ENCODE measurements around the gene EPN1. TPM values are rescaled to one million over a fixed set of nuclear protein-coding genes. Genes with fewer than 3 reads are reported as not detected.
A peak's percentile ranks its signal among the peaks of the same experiment; 100 is the strongest.

The EPN1 gene
- total and polyA plus RNA-seq, 9 of the 15 experiments (the other 6 are each of a cell fraction or from before 2014, with no cell fraction given), result 0.08 to 138 (median 12.7) TPM

DNA sequence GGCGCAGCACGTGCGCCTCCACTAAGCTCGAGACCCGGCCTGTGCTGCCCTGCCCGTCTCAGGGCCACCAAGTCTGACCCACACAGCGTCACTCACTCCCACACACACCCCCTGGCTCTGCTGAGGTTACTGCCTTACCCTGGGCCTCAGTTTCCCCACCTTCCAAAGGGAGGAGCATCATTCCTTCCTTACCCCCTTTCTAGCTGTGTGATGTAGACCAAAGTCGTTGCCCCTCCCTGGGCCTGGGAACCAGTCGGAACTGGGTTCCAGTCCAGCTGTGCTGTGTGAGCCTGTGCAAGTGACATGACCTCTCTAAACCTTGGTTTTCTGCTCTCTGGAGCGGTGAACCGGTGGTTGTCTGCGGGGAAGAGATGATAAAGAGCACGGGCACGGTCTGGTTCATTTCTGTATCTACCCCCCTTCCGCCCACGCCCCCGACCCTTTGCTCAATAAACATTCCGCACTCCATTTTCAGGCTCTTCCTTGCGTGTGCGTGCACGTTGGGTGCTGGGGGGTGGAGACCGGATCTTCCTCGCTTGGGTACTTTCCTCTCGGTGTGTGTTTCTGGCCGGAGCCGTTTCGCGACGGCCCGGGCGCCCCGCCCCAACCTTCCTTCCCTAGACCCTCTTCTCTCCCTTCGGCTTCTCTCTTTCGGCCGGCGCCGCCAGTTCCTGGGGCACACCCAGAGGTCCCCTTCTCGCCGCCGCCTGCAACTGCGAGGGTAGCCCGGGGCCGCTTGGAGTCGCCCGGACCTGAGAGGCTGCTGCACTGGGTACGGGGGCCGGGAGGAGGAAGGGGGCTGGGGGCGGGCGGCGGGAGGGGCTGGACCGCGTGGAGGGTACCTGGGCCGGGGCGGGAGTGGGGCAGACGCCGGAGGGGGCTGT lies 31.8 kb upstream of the EPN1 start, which contains the start of gene ZNF581 (continued):
- TF ChIP-seq CSDE1 (IDR thresholded peaks at IDR 0.05), result no peak
- no peak; the same call in 1 of the 2 replicates for TF ChIP-seq MYNN (IDR thresholded peaks at IDR 0.05)
- TF ChIP-seq MYNN (CRISPR knock-in tag; IDR thresholded peaks at IDR 0.05), result no peak
- no peak for TF ChIP-seq BCL6 (CRISPR knock-in tag; IDR thresholded peaks at IDR 0.05)
- peak; percentile 87 for TF ChIP-seq POLR2G (IDR thresholded peaks at IDR 0.05; ENCODE audit: low read depth, low read length)
- TF ChIP-seq ZNF766 (CRISPR knock-in tag; conservative IDR thresholded peaks at IDR 0.05), result no peak
- peak; percentile 19; the same call in 1 of the 2 replicates for TF ChIP-seq L3MBTL2 (IDR thresholded peaks at IDR 0.05)
- TF ChIP-seq, protein P1, sequence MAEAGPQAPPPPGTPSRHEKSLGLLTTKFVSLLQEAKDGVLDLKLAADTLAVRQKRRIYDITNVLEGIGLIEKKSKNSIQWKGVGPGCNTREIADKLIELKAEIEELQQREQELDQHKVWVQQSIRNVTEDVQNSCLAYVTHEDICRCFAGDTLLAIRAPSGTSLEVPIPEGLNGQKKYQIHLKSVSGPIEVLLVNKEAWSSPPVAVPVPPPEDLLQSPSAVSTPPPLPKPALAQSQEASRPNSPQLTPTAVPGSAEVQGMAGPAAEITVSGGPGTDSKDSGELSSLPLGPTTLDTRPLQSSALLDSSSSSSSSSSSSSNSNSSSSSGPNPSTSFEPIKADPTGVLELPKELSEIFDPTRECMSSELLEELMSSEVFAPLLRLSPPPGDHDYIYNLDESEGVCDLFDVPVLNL (CRISPR knock-in tag; IDR thresholded peaks at IDR 0.05; ENCODE audit: low read depth), result no peak
- no peak for TF ChIP-seq IRF2 (CRISPR knock-in tag; IDR thresholded peaks at IDR 0.05)
- TF ChIP-seq ZNF232 (CRISPR knock-in tag; IDR thresholded peaks at IDR 0.05), result no peak
- TF ChIP-seq, protein P2, sequence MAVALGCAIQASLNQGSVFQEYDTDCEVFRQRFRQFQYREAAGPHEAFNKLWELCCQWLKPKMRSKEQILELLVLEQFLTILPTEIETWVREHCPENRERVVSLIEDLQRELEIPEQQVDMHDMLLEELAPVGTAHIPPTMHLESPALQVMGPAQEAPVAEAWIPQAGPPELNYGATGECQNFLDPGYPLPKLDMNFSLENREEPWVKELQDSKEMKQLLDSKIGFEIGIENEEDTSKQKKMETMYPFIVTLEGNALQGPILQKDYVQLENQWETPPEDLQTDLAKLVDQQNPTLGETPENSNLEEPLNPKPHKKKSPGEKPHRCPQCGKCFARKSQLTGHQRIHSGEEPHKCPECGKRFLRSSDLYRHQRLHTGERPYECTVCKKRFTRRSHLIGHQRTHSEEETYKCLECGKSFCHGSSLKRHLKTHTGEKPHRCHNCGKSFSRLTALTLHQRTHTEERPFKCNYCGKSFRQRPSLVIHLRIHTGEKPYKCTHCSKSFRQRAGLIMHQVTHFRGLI (CRISPR knock-in tag; IDR thresholded peaks at IDR 0.05), result no peak
- no peak for TF ChIP-seq TCF3 (CRISPR knock-in tag; IDR thresholded peaks at IDR 0.05)
- TF ChIP-seq, protein P3, sequence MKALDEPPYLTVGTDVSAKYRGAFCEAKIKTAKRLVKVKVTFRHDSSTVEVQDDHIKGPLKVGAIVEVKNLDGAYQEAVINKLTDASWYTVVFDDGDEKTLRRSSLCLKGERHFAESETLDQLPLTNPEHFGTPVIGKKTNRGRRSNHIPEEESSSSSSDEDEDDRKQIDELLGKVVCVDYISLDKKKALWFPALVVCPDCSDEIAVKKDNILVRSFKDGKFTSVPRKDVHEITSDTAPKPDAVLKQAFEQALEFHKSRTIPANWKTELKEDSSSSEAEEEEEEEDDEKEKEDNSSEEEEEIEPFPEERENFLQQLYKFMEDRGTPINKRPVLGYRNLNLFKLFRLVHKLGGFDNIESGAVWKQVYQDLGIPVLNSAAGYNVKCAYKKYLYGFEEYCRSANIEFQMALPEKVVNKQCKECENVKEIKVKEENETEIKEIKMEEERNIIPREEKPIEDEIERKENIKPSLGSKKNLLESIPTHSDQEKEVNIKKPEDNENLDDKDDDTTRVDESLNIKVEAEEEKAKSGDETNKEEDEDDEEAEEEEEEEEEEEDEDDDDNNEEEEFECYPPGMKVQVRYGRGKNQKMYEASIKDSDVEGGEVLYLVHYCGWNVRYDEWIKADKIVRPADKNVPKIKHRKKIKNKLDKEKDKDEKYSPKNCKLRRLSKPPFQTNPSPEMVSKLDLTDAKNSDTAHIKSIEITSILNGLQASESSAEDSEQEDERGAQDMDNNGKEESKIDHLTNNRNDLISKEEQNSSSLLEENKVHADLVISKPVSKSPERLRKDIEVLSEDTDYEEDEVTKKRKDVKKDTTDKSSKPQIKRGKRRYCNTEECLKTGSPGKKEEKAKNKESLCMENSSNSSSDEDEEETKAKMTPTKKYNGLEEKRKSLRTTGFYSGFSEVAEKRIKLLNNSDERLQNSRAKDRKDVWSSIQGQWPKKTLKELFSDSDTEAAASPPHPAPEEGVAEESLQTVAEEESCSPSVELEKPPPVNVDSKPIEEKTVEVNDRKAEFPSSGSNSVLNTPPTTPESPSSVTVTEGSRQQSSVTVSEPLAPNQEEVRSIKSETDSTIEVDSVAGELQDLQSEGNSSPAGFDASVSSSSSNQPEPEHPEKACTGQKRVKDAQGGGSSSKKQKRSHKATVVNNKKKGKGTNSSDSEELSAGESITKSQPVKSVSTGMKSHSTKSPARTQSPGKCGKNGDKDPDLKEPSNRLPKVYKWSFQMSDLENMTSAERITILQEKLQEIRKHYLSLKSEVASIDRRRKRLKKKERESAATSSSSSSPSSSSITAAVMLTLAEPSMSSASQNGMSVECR (CRISPR knock-in tag; IDR thresholded peaks at IDR 0.05), result peak; percentile 78
- no peak for TF ChIP-seq PURB (CRISPR knock-in tag; IDR thresholded peaks at IDR 0.05; ENCODE audit: low read depth)
- peak; percentile 48; the same call in 1 of the 2 replicates for TF ChIP-seq SOX6 (IDR thresholded peaks at IDR 0.05)
- TF ChIP-seq, protein P4, sequence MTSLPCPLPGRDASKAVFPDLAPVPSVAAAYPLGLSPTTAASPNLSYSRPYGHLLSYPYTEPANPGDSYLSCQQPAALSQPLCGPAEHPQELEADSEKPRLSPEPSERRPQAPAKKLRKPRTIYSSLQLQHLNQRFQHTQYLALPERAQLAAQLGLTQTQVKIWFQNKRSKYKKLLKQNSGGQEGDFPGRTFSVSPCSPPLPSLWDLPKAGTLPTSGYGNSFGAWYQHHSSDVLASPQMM (CRISPR knock-in tag; IDR thresholded peaks at IDR 0.05), result no peak
- peak; percentile 87 for TF ChIP-seq HMGN3 (IDR thresholded peaks at IDR 0.05; ENCODE audit: borderline replicate concordance, extremely low read depth, insufficient read length, low read depth, low read length)
- no peak for TF ChIP-seq MTF1 (CRISPR knock-in tag; IDR thresholded peaks at IDR 0.05; ENCODE audit: borderline replicate concordance)
- peak in 1 of 2 experiments; percentile 97; a peak in 2 of 4 replicates for TF ChIP-seq TRIM24 (IDR thresholded peaks at IDR 0.05)
- no peak for TF ChIP-seq ZNF75A (CRISPR knock-in tag; IDR thresholded peaks at IDR 0.05)
